SIG-M5 treated with dmso at 0.1 percent for 504 hours (cell line): ENCODE data around the gene RRP9.

ENCODE experiments used
- DNase-seq: peaks from one replicate; lab custom pipeline; 2025; ENCODE audit not compliant: unreplicated experiment; lab: John Stamatoyannopoulos, UW

RRP9 gene

DNA sequence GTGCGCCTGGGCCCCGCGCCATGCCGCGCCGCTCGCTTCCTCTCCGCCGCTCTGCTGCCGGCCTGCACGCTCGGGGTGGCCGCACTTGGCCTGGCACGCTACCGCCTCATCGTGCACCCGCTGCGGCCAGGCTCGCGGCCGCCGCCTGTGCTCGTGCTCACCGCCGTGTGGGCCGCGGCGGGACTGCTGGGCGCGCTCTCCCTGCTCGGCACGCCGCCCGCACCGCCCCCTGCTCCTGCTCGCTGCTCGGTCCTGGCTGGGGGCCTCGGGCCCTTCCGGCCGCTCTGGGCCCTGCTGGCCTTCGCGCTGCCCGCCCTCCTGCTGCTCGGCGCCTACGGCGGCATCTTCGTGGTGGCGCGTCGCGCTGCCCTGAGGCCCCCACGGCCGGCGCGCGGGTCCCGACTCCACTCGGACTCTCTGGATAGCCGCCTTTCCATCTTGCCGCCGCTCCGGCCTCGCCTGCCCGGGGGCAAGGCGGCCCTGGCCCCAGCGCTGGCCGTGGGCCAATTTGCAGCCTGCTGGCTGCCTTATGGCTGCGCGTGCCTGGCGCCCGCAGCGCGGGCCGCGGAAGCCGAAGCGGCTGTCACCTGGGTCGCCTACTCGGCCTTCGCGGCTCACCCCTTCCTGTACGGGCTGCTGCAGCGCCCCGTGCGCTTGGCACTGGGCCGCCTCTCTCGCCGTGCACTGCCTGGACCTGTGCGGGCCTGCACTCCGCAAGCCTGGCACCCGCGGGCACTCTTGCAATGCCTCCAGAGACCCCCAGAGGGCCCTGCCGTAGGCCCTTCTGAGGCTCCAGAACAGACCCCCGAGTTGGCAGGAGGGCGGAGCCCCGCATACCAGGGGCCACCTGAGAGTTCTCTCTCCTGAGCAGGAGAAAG is 14.4 kb upstream of the RRP9 start:
- DNase-seq = no peak

DNA sequence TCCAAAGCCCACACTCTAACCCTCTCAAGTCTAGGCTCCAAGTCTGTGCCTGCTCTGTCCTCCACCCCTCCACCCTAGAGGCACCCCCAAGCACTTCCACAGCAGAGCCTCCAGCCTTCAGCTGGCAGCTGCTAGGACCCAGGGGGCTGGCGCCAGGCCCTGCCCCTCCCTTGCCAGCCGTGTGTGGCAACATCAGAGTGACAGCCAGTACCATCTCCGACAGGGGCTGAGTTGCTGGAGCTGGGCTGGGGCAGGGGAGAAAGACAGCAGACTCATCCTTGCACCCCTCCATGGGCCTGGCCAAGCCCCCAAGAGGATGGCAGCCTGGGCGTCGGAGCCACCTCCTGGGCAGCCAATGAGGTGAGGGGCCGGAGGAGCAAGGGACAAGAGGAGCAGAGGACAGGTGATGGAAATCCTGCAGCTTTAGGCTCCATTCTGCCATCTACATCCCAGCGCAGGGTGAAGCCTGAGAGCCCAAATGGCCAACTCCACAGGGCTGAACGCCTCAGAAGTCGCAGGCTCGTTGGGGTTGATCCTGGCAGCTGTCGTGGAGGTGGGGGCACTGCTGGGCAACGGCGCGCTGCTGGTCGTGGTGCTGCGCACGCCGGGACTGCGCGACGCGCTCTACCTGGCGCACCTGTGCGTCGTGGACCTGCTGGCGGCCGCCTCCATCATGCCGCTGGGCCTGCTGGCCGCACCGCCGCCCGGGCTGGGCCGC is 13.6 kb upstream of the RRP9 start, which contains the start of gene GPR62:
Gene GPR62 (plus strand): TSS at position 207 of the 718 bp plus-strand sequence. CDS start 272 bp downstream, at position 479.
- DNase-seq = no peak

DNA sequence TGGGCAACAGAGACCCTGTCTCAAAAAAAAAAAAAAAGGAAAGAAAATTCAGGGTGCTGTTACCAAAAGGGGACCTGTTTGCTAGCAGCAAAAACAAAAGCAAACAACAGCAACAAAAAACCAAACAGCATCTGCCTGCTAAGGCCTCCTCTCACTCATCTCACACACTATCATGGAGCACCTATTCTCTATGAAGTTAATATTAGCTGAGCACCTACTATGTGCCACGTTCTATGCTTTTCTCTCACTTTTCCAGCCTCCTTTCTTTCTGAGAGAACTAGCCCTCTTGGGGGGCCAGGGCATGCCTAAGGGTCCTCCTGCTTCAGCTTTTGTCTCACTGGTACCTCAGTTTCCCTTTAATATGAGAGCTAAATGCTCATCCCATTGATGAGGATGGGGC is 13.0 kb upstream of the RRP9 start:
- DNase-seq = no peak

DNA sequence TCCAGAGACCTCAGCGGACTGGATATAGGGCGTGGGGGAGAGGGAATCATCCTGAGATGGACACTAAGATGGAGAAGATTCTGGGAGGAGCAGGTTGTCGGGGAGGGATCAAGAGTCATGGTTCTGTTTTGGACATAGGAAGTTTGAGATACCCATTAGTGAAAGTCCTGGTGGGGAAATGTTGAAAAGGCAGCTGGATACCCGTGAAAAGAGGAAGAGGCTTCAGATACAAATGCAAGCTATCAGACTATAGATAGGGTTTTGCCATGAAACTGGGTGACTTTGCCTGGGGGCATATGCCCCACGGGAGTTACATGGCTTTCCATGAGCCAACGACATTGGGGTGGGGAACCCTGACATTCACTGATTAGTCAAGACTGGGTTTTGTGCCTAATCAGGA is 12.4 kb upstream of the RRP9 start:
- DNase-seq = peak; percentile 78

DNA sequence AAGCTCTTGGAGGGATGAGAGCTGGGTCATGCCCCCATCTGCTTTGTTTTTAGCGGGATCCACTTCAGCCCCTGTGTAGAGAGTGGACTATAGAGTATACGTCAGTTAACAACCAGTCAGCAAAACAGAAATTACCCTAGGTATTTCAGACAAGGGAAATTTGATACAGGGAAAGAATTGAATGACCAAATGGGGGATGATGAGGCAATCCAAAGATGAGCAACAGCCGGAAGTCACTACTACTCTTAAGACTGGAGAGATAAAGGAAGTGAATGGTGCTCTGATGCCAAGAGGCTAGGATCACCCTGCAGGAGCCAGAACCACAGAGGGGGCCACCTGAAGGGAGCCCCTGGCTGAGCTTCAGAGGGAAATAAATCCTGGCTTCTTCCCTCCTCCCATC is 11.7 kb upstream of the RRP9 start:
- DNase-seq = peak; percentile 93

DNA sequence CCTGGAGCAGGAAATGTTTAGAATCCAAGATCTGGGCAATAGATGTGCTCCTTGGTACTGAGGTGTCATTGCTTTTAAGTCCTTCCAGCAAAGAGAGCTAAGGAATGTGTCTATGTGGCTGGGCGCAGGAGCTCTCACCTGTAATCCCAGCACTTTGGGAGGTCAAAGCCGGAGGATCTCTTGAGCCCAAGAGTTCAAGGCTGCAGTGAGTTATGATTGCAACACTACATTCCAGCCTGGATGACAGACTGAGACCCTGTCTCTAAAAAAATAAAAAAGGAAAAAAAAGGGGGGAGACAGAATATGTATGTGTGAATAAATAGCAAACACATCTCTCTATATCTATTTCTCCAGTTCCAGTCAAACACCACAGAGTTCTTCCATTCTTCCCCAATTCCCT is 9.2 kb upstream of the RRP9 start:
- DNase-seq = no peak

DNA sequence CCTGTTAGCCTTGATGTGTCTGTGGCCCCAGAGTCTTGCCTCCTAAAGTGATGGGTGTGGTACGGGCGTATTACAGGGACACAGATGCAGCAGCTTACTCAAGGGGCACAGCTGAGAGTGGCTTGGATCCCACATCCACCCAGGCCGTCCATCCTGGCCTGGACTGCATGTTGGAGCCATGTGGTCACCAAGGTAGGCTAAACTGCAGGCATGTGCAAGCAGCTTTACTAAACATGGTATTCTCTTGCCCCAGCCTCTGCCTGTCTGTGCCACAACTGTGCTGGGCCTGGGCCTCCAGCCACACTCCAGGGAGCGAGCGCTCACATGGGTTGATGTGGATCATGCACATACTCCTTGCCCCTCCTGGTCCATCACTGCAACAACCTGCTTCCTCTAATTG is 7.4 kb upstream of the RRP9 start:
- DNase-seq = no peak

DNA sequence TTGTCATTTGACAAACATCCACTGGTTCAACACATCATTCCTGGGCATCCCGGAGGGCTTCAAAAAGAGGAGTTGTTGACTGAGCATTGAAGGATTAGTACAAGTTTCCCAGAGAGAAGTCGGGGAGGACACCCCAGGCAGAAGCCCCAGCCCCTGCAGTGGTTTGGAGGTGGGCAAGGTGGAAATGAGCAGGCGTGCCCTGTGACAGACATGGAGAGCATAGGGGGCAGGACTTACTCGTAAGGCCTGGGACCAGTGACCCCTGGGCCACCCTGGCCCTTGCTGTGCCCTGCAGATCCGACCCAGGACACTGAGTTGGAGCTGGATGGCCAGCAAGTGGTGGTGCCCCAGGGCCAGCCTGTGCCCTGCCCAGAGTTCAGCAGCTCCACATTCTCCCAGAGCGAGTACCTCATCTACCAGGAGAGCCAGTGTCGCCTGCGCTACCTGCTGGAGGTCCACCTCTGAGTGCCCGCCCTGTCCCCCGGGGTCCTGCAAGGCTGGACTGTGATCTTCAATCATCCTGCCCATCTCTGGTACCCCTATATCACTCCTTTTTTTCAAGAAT is 6.4 kb upstream of the RRP9 start:
- no peak for DNase-seq

DNA sequence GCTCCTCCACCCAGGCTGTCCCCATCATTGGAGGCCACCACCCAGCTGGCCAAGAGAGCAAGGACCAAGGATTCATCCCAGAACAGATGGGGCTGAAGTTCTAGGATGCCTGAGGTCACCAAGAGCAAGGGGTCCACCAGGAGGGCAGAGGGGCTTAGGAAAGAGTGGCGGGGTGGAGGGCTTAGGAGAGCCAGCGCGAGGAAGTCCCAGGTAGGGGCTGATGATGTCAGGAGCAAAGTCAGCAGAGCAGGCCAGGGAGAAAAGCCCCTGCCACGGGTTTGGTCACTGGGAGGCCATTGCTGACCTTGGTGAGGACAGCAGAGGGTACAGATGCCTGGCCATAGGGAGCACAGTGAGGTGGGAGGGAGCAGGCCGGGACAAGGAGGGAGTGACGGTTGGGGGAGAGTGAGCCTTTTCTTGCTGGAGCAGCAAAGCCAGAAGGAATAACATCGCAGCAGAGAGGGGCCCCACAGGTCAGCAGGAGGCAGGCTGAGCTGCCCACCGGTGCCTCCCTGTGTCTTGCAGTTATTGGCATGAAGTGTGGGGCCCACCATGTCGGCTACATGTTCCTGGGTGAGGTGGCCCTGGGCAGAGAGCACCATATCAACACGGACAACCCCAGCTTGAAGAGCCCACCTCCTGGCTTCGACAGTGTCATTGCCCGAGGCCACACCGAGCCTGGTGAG is 5.7 kb upstream of the RRP9 start:
- no peak for DNase-seq

DNA sequence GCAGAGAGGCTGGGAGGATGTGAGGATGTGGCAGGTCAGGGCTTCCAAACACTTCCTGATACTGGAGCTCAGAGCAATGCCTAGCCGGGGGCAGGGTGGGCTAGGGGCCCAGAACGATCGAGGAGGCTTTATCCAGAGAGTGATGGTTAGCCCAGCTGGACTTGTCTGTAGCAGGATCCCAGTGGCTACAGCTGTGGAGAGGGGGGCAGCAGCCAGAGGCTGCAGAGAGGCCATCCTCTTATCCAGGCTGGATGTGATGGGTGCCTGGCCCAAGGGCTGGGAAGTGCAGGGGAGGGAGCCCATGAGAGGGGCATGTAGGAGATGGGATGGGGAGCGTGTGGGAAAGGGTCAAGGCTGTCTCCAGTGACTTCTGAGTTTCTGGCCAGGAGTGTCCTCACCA is 5.1 kb upstream of the RRP9 start:
- no peak for DNase-seq

DNA sequence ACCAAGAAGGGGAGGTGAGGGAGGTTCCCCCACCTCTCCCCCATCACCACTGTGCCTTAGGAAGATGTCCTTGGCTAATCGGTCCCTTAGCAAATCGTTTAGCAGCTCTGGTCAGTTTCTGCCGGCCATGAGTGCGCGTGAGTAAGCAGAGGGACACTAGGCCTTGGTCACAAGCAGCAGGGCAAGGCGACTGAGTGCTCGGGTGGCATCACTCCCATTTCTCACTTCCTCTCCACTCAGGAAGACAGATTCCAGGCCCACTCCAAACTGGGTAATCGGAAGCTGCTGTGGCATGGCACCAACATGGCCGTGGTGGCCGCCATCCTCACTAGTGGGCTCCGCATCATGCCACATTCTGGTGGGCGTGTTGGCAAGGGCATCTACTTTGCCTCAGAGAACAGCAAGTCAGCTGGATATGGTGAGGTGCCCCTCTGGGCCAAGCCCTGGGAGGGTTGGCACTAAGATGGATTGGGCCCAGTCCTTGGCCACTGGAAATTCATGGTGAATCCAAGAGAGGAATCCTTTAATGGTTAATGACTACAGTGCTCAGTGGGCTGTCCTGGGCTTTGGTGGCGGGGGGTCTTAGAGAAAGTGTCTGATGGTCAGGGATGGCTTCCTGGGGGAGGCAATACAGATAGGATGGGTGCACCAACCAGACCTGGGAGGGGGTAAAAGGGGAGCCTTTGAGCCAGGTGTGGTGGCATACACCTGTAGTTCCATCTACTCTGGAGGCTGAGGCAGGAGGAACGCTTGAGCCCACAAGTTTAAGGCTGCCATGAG is 4.4 kb upstream of the RRP9 start:
- DNase-seq = no peak

DNA sequence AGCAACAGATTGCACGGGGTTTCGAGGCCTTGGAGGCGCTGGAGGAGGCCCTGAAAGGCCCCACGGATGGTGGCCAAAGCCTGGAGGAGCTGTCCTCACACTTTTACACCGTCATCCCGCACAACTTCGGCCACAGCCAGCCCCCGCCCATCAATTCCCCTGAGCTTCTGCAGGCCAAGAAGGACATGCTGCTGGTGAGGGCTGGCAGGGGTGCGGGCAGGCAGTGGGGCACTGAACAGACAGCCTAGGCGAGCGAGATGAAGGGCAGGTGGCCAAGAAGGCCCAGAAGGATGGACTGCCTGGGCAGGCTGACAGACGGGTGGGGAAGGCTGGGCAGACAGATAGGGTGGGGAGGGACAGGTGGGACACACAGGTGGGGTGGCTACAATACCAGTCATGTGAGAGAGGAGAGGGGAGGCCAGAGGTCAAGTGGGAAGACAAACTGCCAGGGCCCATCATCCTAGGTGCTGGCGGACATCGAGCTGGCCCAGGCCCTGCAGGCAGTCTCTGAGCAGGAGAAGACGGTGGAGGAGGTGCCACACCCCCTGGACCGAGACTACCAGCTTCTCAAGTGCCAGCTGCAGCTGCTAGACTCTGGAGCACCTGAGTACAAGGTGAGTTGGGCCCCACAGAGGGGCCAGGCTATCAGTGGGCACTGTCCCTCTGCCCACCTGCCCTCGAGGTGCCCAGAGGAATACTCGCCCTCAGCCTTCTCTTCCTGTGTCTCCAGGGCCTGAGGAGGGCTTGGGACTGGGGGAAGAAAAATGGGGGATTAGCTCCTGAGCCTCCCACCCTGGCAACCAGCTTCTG is 3.5 kb upstream of the RRP9 start:
- DNase-seq = no peak

DNA sequence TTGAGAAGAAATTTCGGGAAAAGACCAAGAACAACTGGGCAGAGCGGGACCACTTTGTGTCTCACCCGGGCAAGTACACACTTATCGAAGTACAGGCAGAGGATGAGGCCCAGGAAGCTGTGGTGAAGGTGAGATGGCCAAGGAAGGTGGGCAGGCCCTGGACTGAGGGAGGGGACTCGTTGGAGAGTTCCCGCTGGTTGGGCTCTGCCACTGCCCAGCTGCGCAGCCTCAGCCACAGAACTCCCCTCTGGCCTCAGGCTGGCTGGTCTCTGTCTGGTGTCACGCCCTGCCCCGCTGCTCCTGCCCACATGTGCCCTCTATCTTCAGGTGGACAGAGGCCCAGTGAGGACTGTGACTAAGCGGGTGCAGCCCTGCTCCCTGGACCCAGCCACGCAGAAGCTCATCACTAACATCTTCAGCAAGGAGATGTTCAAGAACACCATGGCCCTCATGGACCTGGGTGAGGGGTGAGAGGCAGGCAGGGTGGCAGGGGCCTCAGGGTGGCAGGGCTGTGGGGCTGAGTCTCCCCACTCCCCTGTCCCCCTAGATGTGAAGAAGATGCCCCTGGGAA is 2.8 kb upstream of the RRP9 start:
- no peak for DNase-seq

DNA sequence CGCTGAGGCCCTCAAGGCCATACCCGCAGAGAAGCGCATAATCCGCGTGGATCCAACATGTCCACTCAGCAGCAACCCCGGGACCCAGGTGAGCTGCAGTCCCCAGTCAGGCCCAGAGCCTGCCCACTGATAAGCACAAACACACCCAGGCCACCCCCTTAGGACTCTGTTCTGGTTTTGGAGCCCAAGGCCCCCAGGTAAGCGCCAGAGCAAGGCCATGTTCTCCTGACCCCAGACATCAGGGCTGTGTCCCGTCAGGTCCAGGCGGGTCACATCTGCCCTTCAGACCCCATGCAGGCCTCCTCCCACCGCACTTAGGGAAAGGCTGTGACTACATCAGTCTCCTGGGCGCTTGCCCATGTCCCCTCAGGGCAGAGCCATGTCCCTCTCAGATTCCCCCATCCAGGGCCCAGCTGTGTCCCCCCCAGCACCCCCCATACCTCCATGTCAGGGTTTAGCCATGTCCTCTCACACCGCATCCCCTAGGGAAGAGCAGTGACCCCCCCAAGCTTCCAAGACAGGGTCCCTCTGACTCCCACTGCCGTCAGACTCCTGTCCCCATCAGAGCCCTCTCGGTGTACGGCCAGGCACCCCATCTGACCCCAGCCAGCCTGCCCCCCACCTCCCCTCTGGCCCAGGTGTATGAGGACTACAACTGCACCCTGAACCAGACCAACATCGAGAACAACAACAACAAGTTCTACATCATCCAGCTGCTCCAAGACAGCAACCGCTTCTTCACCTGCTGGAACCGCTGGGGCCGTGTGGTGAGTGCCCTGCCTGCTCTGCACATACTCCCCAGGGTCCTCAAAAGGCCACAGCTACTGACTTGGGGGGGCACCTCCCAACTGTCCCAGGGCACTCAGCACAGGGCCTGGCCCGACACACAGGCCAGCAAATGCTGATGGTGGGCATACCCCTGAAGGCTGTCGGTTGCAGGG is 2.0 kb upstream of the RRP9 start:
- no peak for DNase-seq

DNA sequence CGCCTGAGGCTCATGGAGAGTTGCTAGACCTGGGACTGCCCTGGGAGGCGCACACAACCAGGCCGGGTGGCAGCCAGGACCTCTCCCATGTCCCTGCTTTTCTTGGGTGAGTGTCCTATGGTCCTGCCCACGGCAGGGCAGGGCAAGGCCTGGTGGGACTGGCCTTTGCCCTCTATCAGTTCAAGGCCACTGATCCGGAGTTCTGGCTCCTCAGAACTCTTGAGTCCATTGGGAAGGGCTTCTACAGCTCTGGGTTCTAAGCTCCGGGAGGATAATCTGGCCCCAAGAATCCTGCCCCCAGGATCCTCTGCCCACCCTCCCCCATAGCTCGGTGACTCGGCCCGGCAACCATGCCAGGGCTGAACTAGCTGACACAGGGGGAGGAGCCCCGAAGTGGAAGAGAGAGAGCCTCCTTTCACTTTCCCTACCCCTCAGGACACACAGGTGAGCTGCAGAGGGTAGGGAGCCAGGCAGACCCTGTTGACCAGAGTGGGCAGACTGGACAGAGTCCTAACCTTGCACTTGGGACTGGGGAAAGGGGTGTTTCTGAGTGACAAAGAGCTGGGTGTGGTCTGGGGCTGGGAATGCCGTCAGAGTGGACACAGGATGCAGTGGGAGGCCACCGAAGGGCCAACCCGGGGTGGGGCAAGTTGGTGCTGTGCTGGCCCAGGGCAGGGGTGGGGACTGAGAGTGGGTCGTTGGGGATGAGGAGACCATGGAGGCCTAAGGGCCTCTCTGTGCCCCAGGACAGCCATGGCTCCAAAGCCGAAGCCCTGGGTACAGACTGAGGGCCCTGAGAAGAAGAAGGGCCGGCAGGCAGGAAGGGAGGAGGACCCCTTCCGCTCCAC is 1.1 kb upstream of the RRP9 start:
- DNase-seq = peak; percentile 28

DNA sequence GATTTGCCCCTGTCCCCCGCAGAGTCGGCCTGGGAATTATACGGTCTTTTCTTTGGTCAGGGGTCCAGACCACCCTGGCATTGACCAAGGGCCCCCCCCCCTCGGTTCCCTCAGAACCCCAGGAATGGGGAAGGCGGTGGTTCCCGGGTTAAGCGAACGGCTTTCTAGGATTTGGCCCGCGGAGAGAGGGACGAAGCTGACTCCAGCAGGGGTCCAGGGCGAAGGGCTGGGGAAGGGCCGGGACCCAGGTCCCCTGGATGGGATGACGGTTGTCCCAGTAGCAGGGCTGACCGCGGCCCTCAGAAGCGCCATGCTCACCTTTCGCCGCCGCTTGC is 274 bp downstream of the RRP9 start:
- DNase-seq = no peak

DNA sequence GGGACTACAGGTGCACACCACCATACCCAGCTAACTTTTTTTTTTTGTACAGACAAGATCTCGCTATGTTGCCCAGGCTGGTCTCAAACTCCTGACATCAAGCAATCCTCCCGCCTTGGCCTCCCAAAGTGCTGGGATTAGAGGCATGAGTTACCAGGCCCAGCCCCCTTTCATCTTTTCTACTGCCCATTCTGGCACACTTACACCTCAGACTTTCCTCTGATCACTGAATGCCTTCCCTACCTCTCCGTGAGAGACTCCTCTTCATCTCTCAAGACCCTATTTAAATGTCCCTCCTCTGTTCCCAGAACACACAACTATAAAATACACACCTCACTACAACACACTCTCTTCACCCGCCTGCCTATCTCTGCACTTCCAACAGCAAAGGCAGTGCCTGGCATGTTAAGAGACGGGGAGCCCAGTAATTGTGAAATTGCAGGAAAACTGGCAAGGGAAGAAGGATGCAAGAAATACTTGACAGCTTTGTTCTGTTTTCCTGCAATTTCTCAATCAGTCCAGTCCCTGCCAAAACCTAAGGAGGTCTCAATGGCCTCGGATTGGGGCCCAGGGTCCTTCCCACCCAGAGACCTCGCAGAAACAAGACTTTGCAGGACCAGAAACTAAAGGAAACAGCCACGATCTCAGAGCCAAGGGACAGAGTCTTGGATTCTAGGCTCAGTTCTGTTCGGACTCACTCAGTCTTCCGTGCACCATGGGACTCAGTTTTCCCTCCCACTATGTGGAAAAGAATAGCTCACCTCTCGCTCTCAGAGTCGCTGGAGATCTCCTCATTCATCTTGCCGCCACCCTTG is 849 bp downstream of the RRP9 start:
- peak; percentile 20 for DNase-seq
